ENCODE data around the gene GNAI2.
"Not testable (repeated sequence)": the region's sequence is repeated elsewhere in the genome, so short reads cannot be mapped to it uniquely, and the experiment has no call there.

Gene GNAI2

GRCh38 chr3:50205413-50206276, 30.4 kb upstream of the GNAI2 start:
- no peak for TF ChIP-seq CTCF (IDR thresholded peaks at IDR 0.05; ENCODE audit: borderline replicate concordance, insufficient read depth, low read depth, low read length)
- H3K4me3 ChIP-seq (ENCODE audit: low read depth, low read length), result no peak overlapping the region

- TF ChIP-seq CTCF (IDR thresholded peaks at IDR 0.05; ENCODE audit: borderline replicate concordance, insufficient read depth, low read depth, low read length), result no peak
- H3K4me3 ChIP-seq (ENCODE audit: low read depth, low read length), result no peak overlapping the region
Measured at GRCh38 chr3:50207359-50208042, 28.5 kb upstream of the GNAI2 start.

GRCh38 chr3:50208677-50209344, 27.2 kb upstream of the GNAI2 start:
- no peak for TF ChIP-seq CTCF (IDR thresholded peaks at IDR 0.05; ENCODE audit: borderline replicate concordance, insufficient read depth, low read depth, low read length)
- no peak overlapping the region for H3K4me3 ChIP-seq (ENCODE audit: low read depth, low read length)

- no peak overlapping the region for H3K4me3 ChIP-seq (ENCODE audit: low read depth, low read length)
- TF ChIP-seq CTCF (IDR thresholded peaks at IDR 0.05; ENCODE audit: borderline replicate concordance, insufficient read depth, low read depth, low read length), result no peak
Measured at GRCh38 chr3:50210176-50210509, 25.9 kb upstream of the GNAI2 start.

- H3K4me3 ChIP-seq (ENCODE audit: low read depth, low read length), result no peak overlapping the region
- TF ChIP-seq CTCF (IDR thresholded peaks at IDR 0.05; ENCODE audit: borderline replicate concordance, insufficient read depth, low read depth, low read length), result no peak
Measured at GRCh38 chr3:50210510-50211367, 25.3 kb upstream of the GNAI2 start.

GRCh38 chr3:50211368-50211717, 24.7 kb upstream of the GNAI2 start:
- not testable (repeated sequence) for H3K4me3 ChIP-seq (ENCODE audit: low read depth, low read length)

GRCh38 chr3:50211930-50212329, 24.1 kb upstream of the GNAI2 start:
- no peak for TF ChIP-seq CTCF (IDR thresholded peaks at IDR 0.05; ENCODE audit: borderline replicate concordance, insufficient read depth, low read depth, low read length)
- no peak overlapping the region for H3K4me3 ChIP-seq (ENCODE audit: low read depth, low read length)

All from GM12875 (cell line).